ENCODE measurements around the gene KPNB1.
A peak's percentile ranks its signal among the peaks of the same experiment; 100 is the strongest.

Gene KPNB1

GRCh38 chr17:47705536-47706530 lies 56.1 kb downstream of the KPNB1 start:
- Mint-ChIP-seq H3K27ac (peak overlapping the region; percentile 96), H3K4me1 (ENCODE audit: low read depth) (peaks cover 81% of the 10 kb centered on the region), H3K27me3 (no peaks in the 10 kb centered on the region), H3K4me3 (peak overlapping the region; percentile 73), H3K36me3 (ENCODE audit: low read depth) (peaks cover 5% of the 10 kb centered on the region), H3K9me3 (no peaks in the 10 kb centered on the region)

GRCh38 chr17:47707056-47707804 lies 57.5 kb downstream of the KPNB1 start:
- peak overlapping the region; percentile 96 for H3K27ac Mint-ChIP-seq
- peaks cover 82% of the 10 kb centered on the region for H3K4me1 Mint-ChIP-seq (ENCODE audit: low read depth)
- H3K9me3 Mint-ChIP-seq = no peaks in the 10 kb centered on the region
- H3K36me3 Mint-ChIP-seq (ENCODE audit: low read depth) = peaks cover 5% of the 10 kb centered on the region
- peak overlapping the region; percentile 73 for H3K4me3 Mint-ChIP-seq
- no peaks in the 10 kb centered on the region for H3K27me3 Mint-ChIP-seq

- peaks cover 5% of the 10 kb centered on the region for H3K36me3 Mint-ChIP-seq (ENCODE audit: low read depth)
These were observed 58.2 kb downstream of the KPNB1 start for GRCh38 chr17:47707884-47708283.

GRCh38 chr17:47708312-47708863 lies 58.7 kb downstream of the KPNB1 start:
- H3K27ac Mint-ChIP-seq = no peak overlapping the region
- H3K4me1 Mint-ChIP-seq (ENCODE audit: low read depth) = peaks cover 83% of the 10 kb centered on the region
- no peaks in the 10 kb centered on the region for H3K9me3 Mint-ChIP-seq
- peaks cover 5% of the 10 kb centered on the region for H3K36me3 Mint-ChIP-seq (ENCODE audit: low read depth)
- H3K27me3 Mint-ChIP-seq = no peaks in the 10 kb centered on the region
- H3K4me3 Mint-ChIP-seq = no peak overlapping the region

More at GRCh38 chr17:47707884-47708283, 58.2 kb downstream of the KPNB1 start:
- H3K4me3 Mint-ChIP-seq = no peak overlapping the region
- no peaks in the 10 kb centered on the region for H3K27me3 Mint-ChIP-seq
- peaks cover 83% of the 10 kb centered on the region for H3K4me1 Mint-ChIP-seq (ENCODE audit: low read depth)
- no peaks in the 10 kb centered on the region for H3K9me3 Mint-ChIP-seq
- H3K27ac Mint-ChIP-seq = peak overlapping the region; percentile 31

GRCh38 chr17:47708864-47709541 lies 59.3 kb downstream of the KPNB1 start:
- H3K27ac Mint-ChIP-seq = no peak overlapping the region
- no peaks in the 10 kb centered on the region for H3K36me3 Mint-ChIP-seq (ENCODE audit: low read depth)
- H3K4me1 Mint-ChIP-seq (ENCODE audit: low read depth) = peaks cover 83% of the 10 kb centered on the region
- no peaks in the 10 kb centered on the region for H3K27me3 Mint-ChIP-seq
- no peak overlapping the region for H3K4me3 Mint-ChIP-seq
- H3K9me3 Mint-ChIP-seq = no peaks in the 10 kb centered on the region

- H3K9me3 Mint-ChIP-seq = no peaks in the 10 kb centered on the region
- H3K36me3 Mint-ChIP-seq (ENCODE audit: low read depth) = no peaks in the 10 kb centered on the region
- peaks cover 83% of the 10 kb centered on the region for H3K4me1 Mint-ChIP-seq (ENCODE audit: low read depth)
- H3K27me3 Mint-ChIP-seq = no peaks in the 10 kb centered on the region
- no peak overlapping the region for H3K4me3 Mint-ChIP-seq
- no peak overlapping the region for H3K27ac Mint-ChIP-seq
These were observed 59.9 kb downstream of the KPNB1 start for GRCh38 chr17:47709594-47709993.

GRCh38 chr17:47711366-47712099 lies 61.8 kb downstream of the KPNB1 start:
- no peak overlapping the region for H3K4me3 Mint-ChIP-seq
- H3K27me3 Mint-ChIP-seq = no peaks in the 10 kb centered on the region
- peaks cover 83% of the 10 kb centered on the region for H3K4me1 Mint-ChIP-seq (ENCODE audit: low read depth)
- no peak overlapping the region for H3K27ac Mint-ChIP-seq
- H3K9me3 Mint-ChIP-seq = no peaks in the 10 kb centered on the region
- H3K36me3 Mint-ChIP-seq (ENCODE audit: low read depth) = no peaks in the 10 kb centered on the region

- Mint-ChIP-seq H3K27ac (no peak overlapping the region), H3K36me3 (ENCODE audit: low read depth) (no peaks in the 10 kb centered on the region)
These were observed 62.8 kb downstream of the KPNB1 start for GRCh38 chr17:47712330-47713023.

GRCh38 chr17:47713980-47714700 lies 64.4 kb downstream of the KPNB1 start:
- Mint-ChIP-seq H3K4me3 (no peak overlapping the region), H3K27me3 (no peaks in the 10 kb centered on the region), H3K9me3 (no peaks in the 10 kb centered on the region), H3K4me1 (ENCODE audit: low read depth) (peaks cover 95% of the 10 kb centered on the region), H3K36me3 (ENCODE audit: low read depth) (no peaks in the 10 kb centered on the region), H3K27ac (no peak overlapping the region)

More at GRCh38 chr17:47712330-47713023, 62.8 kb downstream of the KPNB1 start:
- Mint-ChIP-seq H3K4me3 (no peak overlapping the region), H3K9me3 (no peaks in the 10 kb centered on the region), H3K27me3 (no peaks in the 10 kb centered on the region), H3K4me1 (ENCODE audit: low read depth) (peaks cover 83% of the 10 kb centered on the region)

GRCh38 chr17:47714773-47715396 lies 65.2 kb downstream of the KPNB1 start:
- Mint-ChIP-seq H3K9me3 (no peaks in the 10 kb centered on the region), H3K27me3 (no peaks in the 10 kb centered on the region), H3K4me1 (ENCODE audit: low read depth) (peaks cover 97% of the 10 kb centered on the region)

GRCh38 chr17:47715669-47716325 lies 66.1 kb downstream of the KPNB1 start:
- peak overlapping the region; percentile 90 for H3K27ac Mint-ChIP-seq
- peak overlapping the region; percentile 35 for H3K4me3 Mint-ChIP-seq
- peaks cover 100% of the 10 kb centered on the region for H3K4me1 Mint-ChIP-seq (ENCODE audit: low read depth)
- H3K9me3 Mint-ChIP-seq = no peaks in the 10 kb centered on the region
- H3K36me3 Mint-ChIP-seq (ENCODE audit: low read depth) = no peaks in the 10 kb centered on the region
- H3K27me3 Mint-ChIP-seq = no peaks in the 10 kb centered on the region

More at GRCh38 chr17:47714773-47715396, 65.2 kb downstream of the KPNB1 start:
- Mint-ChIP-seq H3K36me3 (ENCODE audit: low read depth) (no peaks in the 10 kb centered on the region), H3K27ac (peak overlapping the region; percentile 90), H3K4me3 (peak overlapping the region; percentile 1)

- Mint-ChIP-seq H3K27ac (peak overlapping the region; percentile 98), H3K4me3 (peak overlapping the region; percentile 82), H3K27me3 (no peaks in the 10 kb centered on the region), H3K4me1 (ENCODE audit: low read depth) (peaks cover 100% of the 10 kb centered on the region), H3K36me3 (ENCODE audit: low read depth) (no peaks in the 10 kb centered on the region), H3K9me3 (no peaks in the 10 kb centered on the region)
These were observed 66.7 kb downstream of the KPNB1 start for GRCh38 chr17:47716375-47716774.

All from stimulated activated naive CD8-positive, alpha-beta T cell treated with anti-CD3 and anti-CD28 coated beads, Interleukin-15, Interleukin-2, amounts not matched to agents 100 ng/mL and 50 ng/mL, for 24 hours (primary cell).